Measurements from ENCODE around the gene BRD7. TPM values are rescaled to one million over a fixed set of nuclear protein-coding genes. Genes with fewer than 3 reads are reported as not detected.

BRD7 gene
- total RNA-seq, 1 donor from 2014 or later: 80.8 TPM

GRCh38 chr16:50278251-50278650, 90.5 kb downstream of the BRD7 start:
- no peak for DNase-seq
- no peak for TF ChIP-seq CTCF (IDR thresholded peaks at IDR 0.05; ENCODE audit: partially characterized antibody, unreplicated experiment)
- Mint-ChIP-seq H3K9me3 (ENCODE audit: unreplicated experiment) (peaks cover 8% of the 10 kb centered on the region), H3K27ac (ENCODE audit: unreplicated experiment) (no peak overlapping the region), H3K4me3 (ENCODE audit: unreplicated experiment) (no peak overlapping the region), H3K27me3 (ENCODE audit: unreplicated experiment) (peaks cover 3% of the 10 kb centered on the region), H3K36me3 (ENCODE audit: unreplicated experiment) (peaks cover 5% of the 10 kb centered on the region), H3K4me1 (ENCODE audit: low read depth, unreplicated experiment) (peaks cover 12% of the 10 kb centered on the region)

- Mint-ChIP-seq H3K36me3 (ENCODE audit: unreplicated experiment) (peaks cover 5% of the 10 kb centered on the region), H3K4me1 (ENCODE audit: low read depth, unreplicated experiment) (peaks cover 17% of the 10 kb centered on the region), H3K27ac (ENCODE audit: unreplicated experiment) (no peak overlapping the region), H3K9me3 (ENCODE audit: unreplicated experiment) (peaks cover 7% of the 10 kb centered on the region), H3K4me3 (ENCODE audit: unreplicated experiment) (no peak overlapping the region), H3K27me3 (ENCODE audit: unreplicated experiment) (peaks cover 3% of the 10 kb centered on the region)
- no peak for TF ChIP-seq CTCF (IDR thresholded peaks at IDR 0.05; ENCODE audit: partially characterized antibody, unreplicated experiment)
- DNase-seq: no peak
These were observed 91.8 kb downstream of the BRD7 start for GRCh38 chr16:50276801-50277555.

- Mint-ChIP-seq H3K4me3 (ENCODE audit: unreplicated experiment) (no peak overlapping the region), H3K27me3 (ENCODE audit: unreplicated experiment) (peaks cover 3% of the 10 kb centered on the region), H3K27ac (ENCODE audit: unreplicated experiment) (no peak overlapping the region), H3K4me1 (ENCODE audit: low read depth, unreplicated experiment) (peaks cover 17% of the 10 kb centered on the region), H3K36me3 (ENCODE audit: unreplicated experiment) (peaks cover 5% of the 10 kb centered on the region), H3K9me3 (ENCODE audit: unreplicated experiment) (peaks cover 7% of the 10 kb centered on the region)
- no peak for TF ChIP-seq CTCF (IDR thresholded peaks at IDR 0.05; ENCODE audit: partially characterized antibody, unreplicated experiment)
- DNase-seq: no peak
These were observed 92.5 kb downstream of the BRD7 start for GRCh38 chr16:50276326-50276640.

GRCh38 chr16:50275428-50276325, 93.1 kb downstream of the BRD7 start:
- Mint-ChIP-seq H3K36me3 (ENCODE audit: unreplicated experiment) (peaks cover 5% of the 10 kb centered on the region), H3K27ac (ENCODE audit: unreplicated experiment) (no peak overlapping the region), H3K4me1 (ENCODE audit: low read depth, unreplicated experiment) (peaks cover 17% of the 10 kb centered on the region), H3K27me3 (ENCODE audit: unreplicated experiment) (peaks cover 3% of the 10 kb centered on the region), H3K9me3 (ENCODE audit: unreplicated experiment) (peaks cover 7% of the 10 kb centered on the region), H3K4me3 (ENCODE audit: unreplicated experiment) (no peak overlapping the region)
- no peak for DNase-seq
- no peak for TF ChIP-seq CTCF (IDR thresholded peaks at IDR 0.05; ENCODE audit: partially characterized antibody, unreplicated experiment)

GRCh38 chr16:50275098-50275415, 93.7 kb downstream of the BRD7 start:
- Mint-ChIP-seq H3K4me3 (ENCODE audit: unreplicated experiment) (no peak overlapping the region), H3K9me3 (ENCODE audit: unreplicated experiment) (peaks cover 7% of the 10 kb centered on the region), H3K4me1 (ENCODE audit: low read depth, unreplicated experiment) (peaks cover 16% of the 10 kb centered on the region), H3K36me3 (ENCODE audit: unreplicated experiment) (peaks cover 5% of the 10 kb centered on the region), H3K27me3 (ENCODE audit: unreplicated experiment) (peaks cover 2% of the 10 kb centered on the region), H3K27ac (ENCODE audit: unreplicated experiment) (no peak overlapping the region)
- no peak for DNase-seq
- TF ChIP-seq CTCF (IDR thresholded peaks at IDR 0.05; ENCODE audit: partially characterized antibody, unreplicated experiment): no peak

All from glutamatergic neuron (in vitro differentiated cells).